NCI-H774 (cell line): ENCODE results near the gene GJA10.
"Not testable (repeated sequence)": the region's sequence is repeated elsewhere in the genome, so short reads cannot be mapped to it uniquely, and the experiment has no call there.

Experiments
- DNase-seq: peaks from one replicate; lab custom pipeline; 2025; lab: John Stamatoyannopoulos, UW

The GJA10 gene

GRCh38 chr6:89894169-89894568, at the start of gene GJA10:
TSS of gene GJA10 (plus strand) at chr6:89894469. CDS start at chr6:89894469, 0 bp downstream.
- DNase-seq: no peak

DNA sequence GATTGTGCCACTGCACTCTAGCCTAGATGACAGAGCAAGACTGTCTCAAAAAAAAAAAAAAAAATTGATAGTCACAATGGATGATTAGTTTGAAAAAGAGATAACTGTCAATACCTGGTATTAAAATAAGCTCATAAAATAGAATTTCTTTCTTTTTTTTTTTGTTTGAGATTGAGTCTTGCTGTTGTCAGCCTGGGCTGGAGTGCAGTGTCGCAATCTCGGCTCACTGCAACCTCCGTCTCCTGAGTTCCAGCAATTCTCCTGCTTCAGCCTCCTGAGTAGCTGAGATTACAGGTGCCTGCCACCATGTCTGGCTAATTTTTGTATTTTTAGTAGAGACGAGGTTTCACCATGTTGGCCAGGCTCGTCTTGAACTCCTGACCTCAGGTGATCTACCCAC, 46.8 kb upstream of the GJA10 start:
- DNase-seq: not testable (repeated sequence)

- no peak for DNase-seq
Observed at GRCh38 chr6:89853068-89853467, 41.2 kb upstream of the GJA10 start.

- DNase-seq: no peak
Observed at GRCh38 chr6:89858041-89858440, 36.2 kb upstream of the GJA10 start.

DNA sequence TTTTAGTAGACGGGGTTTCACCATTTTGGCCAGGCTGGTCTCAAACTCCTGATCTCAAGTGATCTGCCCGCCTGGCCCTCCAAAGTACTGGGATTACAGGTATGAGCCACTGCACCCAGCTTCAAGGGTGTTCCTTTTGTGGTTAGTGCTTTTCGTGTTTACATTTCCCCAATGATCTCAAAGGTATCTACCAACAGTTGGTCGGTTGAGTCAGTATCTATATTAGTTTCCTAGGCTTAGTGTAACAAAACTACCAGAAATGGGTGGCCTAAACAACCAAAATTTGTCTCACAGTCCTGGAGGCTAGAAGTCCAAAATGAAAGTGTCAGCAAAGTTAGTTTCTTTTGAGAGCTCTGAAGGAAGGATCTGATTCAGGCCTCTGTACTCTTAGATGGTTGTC, 34.5 kb upstream of the GJA10 start:
- DNase-seq: no peak

- DNase-seq: no peak
Observed at GRCh38 chr6:89862273-89862672, 32.0 kb upstream of the GJA10 start.

DNA sequence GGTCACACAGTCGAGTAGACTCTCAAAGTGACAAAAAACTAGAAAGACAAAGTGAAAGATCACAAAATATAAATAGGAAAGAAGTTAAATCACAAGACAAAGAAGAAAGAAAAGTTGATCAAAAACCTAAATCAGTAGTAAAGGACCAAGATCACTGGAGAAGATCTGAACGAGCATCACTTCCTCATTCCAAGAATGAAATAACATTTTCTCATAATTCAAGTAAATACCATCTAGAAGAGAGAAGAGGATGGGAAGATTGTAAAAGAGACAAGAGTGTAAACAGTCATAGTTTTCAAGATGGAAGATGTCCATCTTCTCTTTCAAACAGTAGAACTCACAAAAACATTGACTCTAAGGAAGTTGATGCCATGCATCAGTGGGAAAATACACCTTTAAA, 31.6 kb upstream of the GJA10 start:
- DNase-seq: no peak

GRCh38 chr6:89866024-89866678, 28.1 kb upstream of the GJA10 start:
- no peak for DNase-seq

- DNase-seq: no peak
Observed at GRCh38 chr6:89873721-89874120, 20.5 kb upstream of the GJA10 start.

GRCh38 chr6:89874438-89874837, 19.8 kb upstream of the GJA10 start:
- no peak for DNase-seq

DNA sequence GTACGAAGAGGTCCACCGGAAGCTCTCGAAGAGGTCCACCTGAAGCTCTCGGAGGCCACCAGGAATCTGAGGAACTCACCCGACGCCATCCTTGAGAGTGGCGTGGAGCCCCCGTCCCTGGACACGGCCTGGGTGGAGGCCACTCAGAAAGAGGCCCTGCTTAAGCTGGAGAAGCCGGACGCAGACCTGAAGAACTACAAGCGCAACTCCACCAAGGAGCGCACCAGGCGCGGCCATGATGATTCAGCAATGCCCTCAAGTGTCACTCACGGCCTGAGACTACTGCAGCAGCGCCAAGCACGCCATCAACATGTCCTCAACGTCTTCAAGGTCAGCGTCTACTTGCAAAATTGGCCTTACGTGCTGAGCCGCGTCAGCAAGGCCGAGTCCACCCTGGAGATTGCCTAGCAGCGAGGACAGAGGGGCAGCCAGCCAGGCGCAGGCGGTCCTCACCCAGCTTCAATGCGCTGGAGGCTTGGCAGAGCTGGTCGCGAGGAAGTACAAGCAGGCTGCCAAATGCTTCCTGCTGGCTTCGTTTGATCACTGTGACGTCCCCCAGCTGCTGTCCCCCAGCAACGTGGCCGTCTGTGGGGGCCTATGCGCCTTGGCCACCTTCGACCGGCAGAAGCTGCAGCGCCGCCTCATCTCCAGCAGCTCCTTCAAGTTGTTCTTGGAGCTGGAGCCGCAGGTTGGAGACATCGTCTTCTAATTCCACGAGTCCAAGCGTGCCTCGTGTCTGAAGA, 7.7 kb upstream of the GJA10 start:
- DNase-seq: no peak

DNA sequence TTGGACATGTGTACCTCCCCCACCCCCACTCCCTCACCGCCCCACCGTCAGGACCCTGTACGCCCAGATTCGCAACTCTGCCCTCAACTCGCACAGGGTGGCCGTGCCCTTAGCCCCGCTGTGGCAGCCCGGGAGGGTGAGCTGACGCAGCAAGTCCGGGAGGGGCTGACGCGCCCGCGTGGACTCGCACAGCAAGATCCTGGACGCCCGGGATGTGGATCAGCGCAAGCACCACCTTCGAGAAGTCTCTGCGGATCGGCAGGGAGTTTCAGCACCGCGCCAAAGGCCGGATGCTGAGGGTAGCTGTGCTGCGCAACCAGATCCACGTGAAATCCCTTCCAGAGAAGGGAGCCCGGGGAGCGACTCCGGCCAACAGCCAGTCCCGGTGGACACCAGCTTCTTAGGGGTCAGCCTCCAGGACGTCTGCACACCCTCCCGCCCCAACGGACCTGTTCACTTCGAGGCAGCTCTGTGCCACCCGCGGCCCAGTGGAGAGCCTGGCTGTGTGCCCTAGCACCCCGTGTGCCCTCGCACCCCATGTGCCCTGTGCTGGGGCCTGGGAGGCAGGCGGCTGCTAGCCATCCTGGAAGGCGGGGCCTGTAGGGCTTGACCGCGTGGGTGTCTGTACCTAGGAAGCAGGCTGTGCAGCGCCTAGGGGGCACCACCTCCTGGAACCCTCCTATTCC, 6.7 kb upstream of the GJA10 start:
- no peak for DNase-seq

DNA sequence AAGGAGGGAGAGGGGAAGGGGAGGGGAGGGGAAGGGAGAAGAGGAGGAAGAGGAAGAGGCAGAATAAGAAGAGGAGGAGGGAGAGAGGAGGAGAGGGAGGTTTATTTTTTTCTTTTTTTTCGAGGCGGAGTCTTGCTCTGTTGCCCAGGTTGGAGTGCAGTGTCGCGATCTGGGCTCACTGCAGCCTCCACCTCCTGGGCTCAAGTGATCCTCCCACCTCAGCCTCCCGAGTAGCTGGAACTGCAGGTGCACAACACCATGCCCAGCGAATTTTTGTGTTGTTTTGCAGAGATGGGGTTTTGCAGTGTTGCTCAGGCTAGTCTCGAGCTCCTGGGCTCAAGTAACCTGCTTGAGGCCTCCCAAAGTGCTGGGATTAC, 6.1 kb upstream of the GJA10 start:
- no peak for DNase-seq

DNA sequence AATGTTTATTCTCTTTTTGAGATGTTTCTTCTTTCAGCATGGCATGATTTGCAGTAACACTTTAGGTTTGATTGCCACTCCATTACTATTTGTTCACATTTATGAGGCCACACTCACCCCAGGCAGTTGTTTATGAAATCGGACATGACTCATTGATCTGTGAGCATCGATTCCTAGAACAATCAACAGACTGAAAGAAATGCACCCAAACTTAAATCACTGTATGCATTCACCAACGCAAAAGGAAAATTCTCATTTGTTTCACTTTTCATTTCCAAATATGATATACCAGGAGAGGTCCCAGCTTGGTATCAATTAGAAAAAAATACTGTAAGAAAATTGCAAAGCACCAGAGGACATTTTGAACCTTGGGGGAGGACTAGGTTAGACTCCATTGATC, 5.4 kb upstream of the GJA10 start:
- DNase-seq: no peak

DNA sequence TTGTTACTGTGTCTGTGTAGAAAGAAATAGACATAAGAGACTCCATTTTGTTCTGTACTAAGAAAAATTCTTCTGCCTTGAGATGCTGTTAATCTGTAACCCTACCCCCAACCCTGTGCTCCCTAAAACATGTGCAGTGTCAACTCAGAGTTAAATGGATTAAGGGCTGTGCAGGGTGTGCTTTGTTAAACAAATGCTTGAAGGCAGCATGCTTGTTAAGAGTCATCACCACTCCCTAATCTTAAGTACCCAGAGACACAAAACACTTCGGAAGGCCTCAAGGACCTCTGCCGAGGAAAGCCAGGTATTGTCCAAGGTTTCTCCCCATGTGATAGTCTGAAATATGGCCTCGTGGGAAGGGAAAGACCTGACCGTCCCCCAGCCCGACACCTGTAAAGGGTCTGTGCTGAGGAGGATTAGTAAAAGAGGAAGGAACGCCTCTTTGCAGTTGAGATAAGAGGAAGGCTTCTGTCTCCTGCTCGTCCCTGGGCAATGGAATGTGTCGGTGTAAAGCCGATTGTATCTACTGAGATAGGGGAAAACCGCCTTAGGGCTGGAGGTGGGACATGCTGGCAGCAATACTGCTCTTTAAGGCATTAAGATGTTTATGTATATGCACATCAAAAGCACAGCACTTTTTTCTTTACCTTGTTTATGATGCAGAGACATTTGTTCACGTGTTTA, 3.3 kb upstream of the GJA10 start:
- DNase-seq: not testable (repeated sequence)

GRCh38 chr6:89892577-89892976, 1.7 kb upstream of the GJA10 start:
- not testable (repeated sequence) for DNase-seq

GRCh38 chr6:89895276-89895874, 1.1 kb downstream of the GJA10 start:
- no peak for DNase-seq

DNA sequence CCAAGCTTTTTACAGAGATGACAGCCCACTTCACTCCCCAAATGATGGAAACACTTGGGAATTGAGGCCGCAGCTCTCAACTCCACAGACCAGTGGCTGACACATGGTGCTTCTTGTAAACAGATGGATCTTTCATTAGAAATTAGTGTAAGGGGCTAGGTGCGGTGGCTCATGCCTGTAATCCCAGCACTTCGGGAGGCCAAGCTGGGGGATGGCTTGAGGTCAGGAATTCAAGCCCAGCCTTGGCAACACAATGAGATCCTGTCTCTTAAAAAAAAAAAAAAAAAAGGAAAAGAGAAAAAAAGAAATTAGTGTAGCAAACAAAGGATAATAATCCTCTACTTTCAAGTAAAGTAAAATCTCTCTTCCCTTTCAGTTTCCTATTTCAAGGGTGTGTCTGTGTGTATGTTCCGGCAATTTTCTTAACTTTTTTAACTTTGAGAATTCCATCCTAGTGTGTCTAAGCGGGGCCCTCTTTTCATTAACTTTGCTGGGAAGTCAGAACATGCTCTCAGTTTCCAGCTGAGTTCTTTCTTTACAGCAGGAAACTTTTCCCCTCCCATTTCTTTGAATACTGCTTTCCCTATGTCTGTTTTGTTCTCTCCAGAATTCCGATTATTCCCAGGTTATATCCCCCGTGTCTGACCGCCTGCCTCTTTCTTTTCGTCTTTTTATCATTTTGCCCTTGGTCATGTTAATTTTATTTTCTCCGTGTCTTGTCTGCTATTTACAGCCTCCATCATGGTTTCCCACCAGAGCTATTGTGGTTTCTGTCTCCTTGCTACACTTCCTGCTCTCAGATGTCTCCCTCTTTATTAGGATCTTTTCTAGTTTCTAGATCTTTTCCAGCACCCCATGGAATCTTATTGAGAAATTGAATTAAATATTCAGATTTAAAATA, 16.0 kb downstream of the GJA10 start:
- not testable (repeated sequence) for DNase-seq

- DNase-seq: no peak
Observed at GRCh38 chr6:89910902-89911240, 16.6 kb downstream of the GJA10 start.

GRCh38 chr6:89916136-89916920, 22.1 kb downstream of the GJA10 start:
- no peak for DNase-seq
